Natural killer cell (primary cell): ENCODE measurements around the gene FHL2. TPM values are rescaled to one million over a fixed set of nuclear protein-coding genes. Genes with fewer than 3 reads are reported as not detected.

ENCODE experiments used
- ATAC-seq, 3 donors: fragments of 150-1000 bp in 2 of 3; fragments of 200-7000 bp in 1 of 3; cut with Tn5 transposase; 1 replicate in 1 of 3; 2 replicates in 2 of 3; pipeline ENCODE4 v1.10.0; 2021; ENCODE audit warnings: mild to moderate bottlenecking in 2 of 3, moderate library complexity in 2 of 3
- DNase-seq, 2 donors: peaks; one replicate each; pipeline versions ENCODE4 v3.0.0 to v3.0.0-alpha.2; 2013 to 2021; ENCODE audit warnings: mixed read lengths in 1 of 2
- H3K27ac ChIP-seq: one replicate; pipeline ENCODE4 v1.5.1; 2013; ENCODE audit warnings: mild to moderate bottlenecking, low read length
- H3K27me3 ChIP-seq: one replicate; pipeline ENCODE4 v1.6.1; 2013; ENCODE audit warnings: low read length; ENCODE audit not compliant: control insufficient read depth, insufficient read depth
- H3K36me3 ChIP-seq: one replicate; pipeline ENCODE4 v1.6.1; 2013; ENCODE audit warnings: low read length; ENCODE audit not compliant: control insufficient read depth, insufficient read depth
- H3K4me1 ChIP-seq: one replicate; pipeline ENCODE4 v1.6.1; 2013; ENCODE audit warnings: low read length; ENCODE audit not compliant: control insufficient read depth, insufficient read depth
- H3K4me3 ChIP-seq: one replicate; pipeline ENCODE4 v1.5.1; 2013; ENCODE audit warnings: low read length
- H3K9me3 ChIP-seq: one replicate; pipeline ENCODE4 v1.6.1; 2013; ENCODE audit warnings: low read length; ENCODE audit not compliant: control insufficient read depth, insufficient read depth
- H3K27ac Mint-ChIP-seq, 2 donors: one replicate each; pipeline ENCODE4 v1.8.0; 2022; ENCODE audit warnings: mild to moderate bottlenecking in 2 of 2, mixed read lengths in 2 of 2, moderate library complexity in 1 of 2
- H3K27me3 Mint-ChIP-seq, 2 donors: one replicate each; pipeline ENCODE4 v1.8.0; 2022; ENCODE audit warnings: low read depth in 2 of 2, mixed read lengths in 2 of 2
- H3K36me3 Mint-ChIP-seq: one replicate; pipeline ENCODE4 v1.8.0; 2022; ENCODE audit warnings: mixed read lengths
- H3K4me1 Mint-ChIP-seq, 2 donors: one replicate each; pipeline ENCODE4 v1.8.0; 2022; ENCODE audit warnings: mixed read lengths in 2 of 2
- H3K4me3 Mint-ChIP-seq: one replicate; pipeline ENCODE4 v1.8.0; 2022; ENCODE audit warnings: mild to moderate bottlenecking, moderate library complexity, mixed read lengths
- H3K9me3 Mint-ChIP-seq, 2 donors: one replicate each; pipeline ENCODE4 v1.8.0; 2022; ENCODE audit warnings: mixed read lengths in 2 of 2
- CTCF ChIP-seq: fragments of 200-600 bp; IDR thresholded peaks from one replicate; pipeline ENCODE4 v1.8.0; 2022; ENCODE audit warnings: antibody characterized with exemption
- WGBS: methylation state at CpG from one replicate; pipeline ENCODE4 v1.1.7; 2013; ENCODE audit warnings: missing lambda C conversion rate; ENCODE audit not compliant: insufficient coverage; 5-methylcytosine and 5-hydroxymethylcytosine counted together
- intact Hi-C: fragments of 100-400 bp; cut with micrococcal nuclease; formaldehyde crosslinking; loops from one replicate; pipeline ENCODE4 v1.14.2; 2022
- total RNA-seq, 4 donors: library from RNA; stranded (reverse); fragments of 120-200 nt in 1 of 4; gene quantifications; one replicate each; pipeline versions ENCODE4 v1.2.3 to v1.2.4, GENCODE V29; 2013 to 2022

Gene FHL2
- 1 to 10 TPM in 1 of 3 donors, under 1 TPM in 2; 0.26 to 1.3 (median 0.84) TPM for total RNA-seq
- 0.99 TPM for total RNA-seq (2013)

GRCh38 chr2:105398336-105399206, at the start of gene FHL2:
Gene FHL2, minus strand, starts transcription at chr2:105399051. Its CDS starts 12,535 bp downstream, at chr2:105386516.
- no peaks in the 10 kb centered on the region for H3K36me3 Mint-ChIP-seq
- intact Hi-C loops = no loop called here
- WGBS = 2% methylated on average over 74 of the region's 74 CpGs
- Histone ChIP-seq H3K27ac (no peak within 1 kb of the TSS), H3K4me3 (peak within 1 kb of the TSS; percentile 43), H3K4me1 (peaks cover 14% of the 10 kb centered on the region), H3K27me3 (peaks cover 14% of the 10 kb centered on the region), H3K36me3 (no peaks in the 10 kb centered on the region), H3K9me3 (no peaks in the 10 kb centered on the region)
- peaks cover 0 to 6% of the 10 kb centered on the region in 2 donors for H3K4me1 Mint-ChIP-seq
- H3K27ac Mint-ChIP-seq = peak within 1 kb of the TSS in 1 of 2 donors; percentile 74
- H3K27me3 Mint-ChIP-seq = peaks cover 31 to 43% of the 10 kb centered on the region in 2 donors
- ATAC-seq (peak; percentile 91 to 99 (median 98)), DNase-seq (peak; percentile 52 to 85)
- peak within 1 kb of the TSS; percentile 73 for H3K4me3 Mint-ChIP-seq
- peak; percentile 24 for TF ChIP-seq CTCF
- H3K9me3 Mint-ChIP-seq = no peaks in the 10 kb centered on the region

- Histone ChIP-seq H3K27me3 (peaks cover 2% of the 10 kb centered on the region), H3K27ac (no peak overlapping the region), H3K4me3 (no peak overlapping the region), H3K9me3 (no peaks in the 10 kb centered on the region), H3K36me3 (no peaks in the 10 kb centered on the region), H3K4me1 (no peaks in the 10 kb centered on the region)
- no peaks in the 10 kb centered on the region for H3K36me3 Mint-ChIP-seq
- H3K4me1 Mint-ChIP-seq = no peaks in the 10 kb centered on the region
- H3K27ac Mint-ChIP-seq = no peak overlapping the region
- 83% methylated on average over 3 of the region's 4 CpGs for WGBS
- H3K27me3 Mint-ChIP-seq = peaks cover 4 to 17% of the 10 kb centered on the region in 2 donors
- no peaks in the 10 kb centered on the region for H3K9me3 Mint-ChIP-seq
- DNase-seq (no peak), ATAC-seq (no peak)
- intact Hi-C loops = no loop called here
- H3K4me3 Mint-ChIP-seq = no peak overlapping the region
- no peak for TF ChIP-seq CTCF
These were observed 48.6 kb upstream of the FHL2 start for GRCh38 chr2:105447476-105447875.

- no peaks in the 10 kb centered on the region for H3K36me3 Mint-ChIP-seq
- no peak for TF ChIP-seq CTCF
- no peaks in the 10 kb centered on the region for H3K4me1 ChIP-seq
- H3K4me1 Mint-ChIP-seq = no peaks in the 10 kb centered on the region
- 90% methylated on average over 6 of the region's 6 CpGs for WGBS
- H3K9me3 Mint-ChIP-seq = no peaks in the 10 kb centered on the region
- no peak overlapping the region for H3K27ac ChIP-seq
- no peak for ATAC-seq
- H3K9me3 ChIP-seq = no peaks in the 10 kb centered on the region
- no peak overlapping the region for H3K4me3 Mint-ChIP-seq
- intact Hi-C loops = no loop called here
- no peak overlapping the region for H3K27ac Mint-ChIP-seq
- no peak for DNase-seq
- no peak overlapping the region for H3K4me3 ChIP-seq
- H3K36me3 ChIP-seq = no peaks in the 10 kb centered on the region
- peaks cover 2% of the 10 kb centered on the region for H3K27me3 ChIP-seq
- peaks cover 4 to 22% of the 10 kb centered on the region in 2 donors for H3K27me3 Mint-ChIP-seq
These were observed 47.6 kb upstream of the FHL2 start for GRCh38 chr2:105446501-105446900.
